WI38 (cell line): Measurements from ENCODE around the gene C1QTNF9B.

Experiments used
- H3K4me3 ChIP-seq: 2 replicates; pipeline ENCODE4 v1.5.1; 2011; ENCODE audit warnings: low read depth, mild to moderate bottlenecking, control low read depth, low read length
- TF ChIP-seq, protein P1 (sequence below): IDR thresholded peaks from 2 replicates; pipeline ENCODE4 v1.5.1; 2012; ENCODE audit warnings: low read depth, mild to moderate bottlenecking, control low read depth, low read length

C1QTNF9B gene

DNA sequence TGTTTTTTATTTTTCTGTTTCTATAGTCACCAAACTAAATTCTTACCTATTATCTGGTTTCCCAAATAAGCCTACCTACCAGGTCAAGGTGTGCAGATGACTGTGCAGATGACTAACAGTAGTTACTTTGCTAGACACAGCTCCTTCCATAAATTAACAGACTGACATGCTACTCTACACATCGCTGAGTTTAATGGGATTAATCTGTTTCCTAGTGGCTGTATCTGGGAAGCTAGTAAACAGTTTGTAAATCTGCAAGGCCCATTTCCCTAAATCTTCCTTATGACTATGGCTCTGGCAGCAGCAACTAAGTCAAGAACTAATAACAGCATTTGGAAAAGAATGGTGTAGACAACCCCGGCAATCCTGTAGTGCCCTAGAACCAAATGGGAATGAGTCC, 36.0 kb downstream of the C1QTNF9B start:
- TF ChIP-seq, protein P1, sequence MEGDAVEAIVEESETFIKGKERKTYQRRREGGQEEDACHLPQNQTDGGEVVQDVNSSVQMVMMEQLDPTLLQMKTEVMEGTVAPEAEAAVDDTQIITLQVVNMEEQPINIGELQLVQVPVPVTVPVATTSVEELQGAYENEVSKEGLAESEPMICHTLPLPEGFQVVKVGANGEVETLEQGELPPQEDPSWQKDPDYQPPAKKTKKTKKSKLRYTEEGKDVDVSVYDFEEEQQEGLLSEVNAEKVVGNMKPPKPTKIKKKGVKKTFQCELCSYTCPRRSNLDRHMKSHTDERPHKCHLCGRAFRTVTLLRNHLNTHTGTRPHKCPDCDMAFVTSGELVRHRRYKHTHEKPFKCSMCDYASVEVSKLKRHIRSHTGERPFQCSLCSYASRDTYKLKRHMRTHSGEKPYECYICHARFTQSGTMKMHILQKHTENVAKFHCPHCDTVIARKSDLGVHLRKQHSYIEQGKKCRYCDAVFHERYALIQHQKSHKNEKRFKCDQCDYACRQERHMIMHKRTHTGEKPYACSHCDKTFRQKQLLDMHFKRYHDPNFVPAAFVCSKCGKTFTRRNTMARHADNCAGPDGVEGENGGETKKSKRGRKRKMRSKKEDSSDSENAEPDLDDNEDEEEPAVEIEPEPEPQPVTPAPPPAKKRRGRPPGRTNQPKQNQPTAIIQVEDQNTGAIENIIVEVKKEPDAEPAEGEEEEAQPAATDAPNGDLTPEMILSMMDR: no peak
- H3K4me3 ChIP-seq: no peak overlapping the region

DNA sequence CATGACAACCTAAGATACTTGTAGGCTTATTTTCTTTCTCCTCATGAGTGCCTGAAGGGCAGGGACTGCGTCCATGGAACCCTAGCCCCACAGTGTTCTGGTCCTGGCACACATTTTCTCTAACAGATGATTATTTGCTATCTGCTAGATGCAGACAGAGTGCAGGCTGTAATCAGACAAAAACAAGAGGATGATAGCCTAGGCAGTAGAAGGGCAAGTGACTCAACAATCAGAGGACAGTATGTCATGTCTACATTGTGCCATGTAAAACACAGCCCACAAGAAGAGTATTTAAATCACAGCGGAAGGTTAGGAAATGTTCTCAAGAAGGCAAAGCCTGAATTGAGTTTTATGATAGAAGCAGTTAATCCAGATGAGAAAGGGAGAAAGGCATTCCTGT, 37.4 kb downstream of the C1QTNF9B start:
- TF ChIP-seq, protein P1: no peak
- no peak overlapping the region for H3K4me3 ChIP-seq

DNA sequence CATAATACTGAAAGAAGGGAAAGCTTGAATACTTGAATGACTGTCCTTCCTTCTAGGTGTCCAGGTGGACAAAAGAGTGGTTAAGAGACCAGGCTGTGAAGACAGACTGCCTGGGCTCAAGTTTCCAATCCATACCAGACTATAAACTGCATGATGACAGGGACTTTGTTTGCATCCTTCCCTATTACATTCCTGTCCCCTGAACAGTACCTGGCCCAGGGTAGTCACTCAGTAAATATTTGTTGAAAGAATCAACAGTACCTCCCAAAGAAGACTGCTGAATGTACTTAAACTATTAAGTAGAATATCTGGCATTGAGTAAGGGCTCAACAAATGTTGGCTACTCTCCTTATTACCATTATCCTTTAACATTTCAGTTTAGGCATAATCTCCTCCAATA, 37.8 kb downstream of the C1QTNF9B start:
- TF ChIP-seq, protein P1: no peak

DNA sequence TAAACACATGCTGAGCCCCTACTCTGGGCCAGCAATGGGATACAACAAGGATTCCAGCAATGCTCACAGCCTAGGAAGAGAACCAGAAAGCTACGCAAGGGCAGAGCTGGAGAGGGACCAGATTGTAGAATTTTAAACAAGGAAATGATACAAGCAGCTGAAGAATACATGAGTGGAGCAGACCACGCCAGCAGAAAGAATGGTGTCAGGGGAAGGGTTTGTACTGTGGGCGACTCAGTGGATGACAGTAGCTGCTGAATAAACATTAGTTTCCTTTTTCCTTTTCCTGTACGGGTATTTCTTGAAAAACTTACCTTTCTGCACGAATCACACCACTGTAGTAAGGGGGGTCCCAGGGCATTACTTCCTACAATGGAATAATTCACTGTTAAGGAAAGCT, 38.8 kb downstream of the C1QTNF9B start:
- H3K4me3 ChIP-seq: no peak overlapping the region
- TF ChIP-seq, protein P1: no peak

More for the DNA sequence above, 37.8 kb downstream of the C1QTNF9B start:
- no peak overlapping the region for H3K4me3 ChIP-seq

DNA sequence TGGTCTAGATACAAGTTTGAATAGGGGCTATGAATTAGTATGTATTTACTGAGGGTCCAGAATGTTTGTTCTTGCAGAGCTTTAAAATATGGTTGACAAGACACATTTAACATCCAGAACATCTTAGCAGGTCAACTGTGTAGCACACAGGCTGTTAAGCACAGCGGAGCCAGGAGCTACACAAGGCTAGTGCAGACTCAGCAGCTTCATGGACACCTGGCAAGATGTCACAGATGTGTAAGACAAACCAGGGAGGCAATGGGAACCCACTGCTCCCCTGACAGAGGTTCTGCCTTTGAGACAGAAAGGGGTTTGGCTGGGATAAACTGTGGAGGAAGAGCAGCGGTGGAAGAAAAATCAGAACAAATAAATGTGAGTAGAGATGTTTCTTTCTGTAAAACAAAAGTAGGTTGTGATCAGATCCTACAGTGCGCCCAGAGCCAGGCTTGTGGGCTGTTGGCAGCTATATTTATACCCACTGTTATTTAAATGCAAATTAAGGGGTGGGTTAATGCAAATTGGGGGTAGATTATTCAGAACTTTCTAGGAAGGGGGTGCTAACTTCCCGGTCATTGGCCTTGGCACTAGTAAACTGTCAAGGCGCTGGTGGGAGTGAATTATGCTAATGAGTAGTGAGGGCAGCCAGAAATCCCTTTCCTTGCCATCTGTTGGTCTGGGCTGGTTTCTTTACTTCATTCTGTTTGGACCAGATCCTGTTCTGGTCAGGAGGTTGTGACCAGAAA, 41.1 kb downstream of the C1QTNF9B start:
- TF ChIP-seq, protein P1: no peak
- no peak overlapping the region for H3K4me3 ChIP-seq

DNA sequence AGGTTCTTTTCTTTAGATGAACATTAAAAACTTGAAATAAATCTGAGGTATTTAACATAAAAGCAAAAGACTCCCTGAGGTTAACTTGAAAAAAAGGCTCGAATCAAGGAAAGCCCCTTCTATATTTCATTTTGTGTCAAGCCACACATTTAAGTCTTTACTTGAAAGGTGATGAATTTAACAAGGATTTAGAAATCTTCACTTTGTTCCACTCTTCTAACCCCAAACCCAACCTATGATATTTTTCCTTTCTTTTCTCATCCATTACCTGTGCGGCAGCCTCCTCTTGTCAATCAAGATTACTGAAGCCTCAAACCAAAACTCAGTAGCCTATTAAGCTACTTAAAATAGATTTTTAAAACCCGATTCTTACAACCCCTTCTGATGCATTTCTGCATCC, 41.9 kb downstream of the C1QTNF9B start:
- TF ChIP-seq, protein P1: no peak
- no peak overlapping the region for H3K4me3 ChIP-seq

DNA sequence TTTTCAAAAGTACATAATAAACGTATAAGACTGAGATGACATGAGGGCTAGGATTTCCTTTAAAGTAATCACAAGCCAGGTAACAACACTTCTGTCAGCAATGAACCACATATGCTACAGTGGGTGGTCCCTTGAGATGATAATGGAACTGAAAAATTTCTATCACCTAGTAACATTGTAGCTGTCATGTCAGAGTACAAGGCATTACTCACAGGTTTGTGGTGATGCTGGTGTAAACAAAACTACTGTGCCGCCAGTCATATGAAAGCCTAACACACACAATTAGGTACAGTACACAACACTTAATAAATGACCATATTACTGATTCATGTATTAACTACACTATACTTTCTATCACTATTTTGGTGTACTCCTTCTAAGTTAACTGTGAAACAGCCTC, 45.0 kb downstream of the C1QTNF9B start:
- no peak overlapping the region for H3K4me3 ChIP-seq
- TF ChIP-seq, protein P1: no peak
